IMR-90 (cell line): Measurements from ENCODE around the gene PRM3. TPM values are rescaled to one million over a fixed set of nuclear protein-coding genes. Genes with fewer than 3 reads are reported as not detected.
A peak's percentile ranks its signal among the peaks of the same experiment; 100 is the strongest.

Experiments used
- ATAC-seq: fragments of 200-7000 bp; cut with Tn5 transposase; 2 replicates; pipeline ENCODE4 v1.9.1; 2020; ENCODE audit warnings: low read depth, mild to moderate bottlenecking, moderate library complexity
- BruUV-seq: library from RNA; stranded (reverse); fragments of 400-500 nt; replicated peaks from 2 replicates; lab custom pipeline; 2021; lab: Mats Ljungman, UMichigan
- CTCF ChIA-PET: fragments of 300-600 bp; formaldehyde crosslinking; extraction: SDS; loops from one replicate; lab custom pipeline; 2021; ENCODE audit warnings: antibody characterized with exemption; lab: Yijun Ruan, JAX
- POLR2A ChIA-PET: fragments of 300-600 bp; sonication (Branson Sonifier 250); formaldehyde crosslinking; loops from one replicate; lab custom pipeline; 2022; ENCODE audit warnings: antibody characterized with exemption; ENCODE audit not compliant: unreplicated experiment; lab: Charles Lee
- DNase-seq: peaks from one replicate; pipeline ENCODE4 v3.0.0; 2013
- H2AFZ ChIP-seq: replicated peaks from 2 replicates; pipeline ENCODE3; 2013; ENCODE audit warnings: low read length, mild to moderate bottlenecking; ENCODE audit not compliant: poor library complexity
- H2AK5ac ChIP-seq: 2 replicates; pipeline ENCODE4 v1.6.1; 2013; ENCODE audit warnings: low read depth, low read length, inconsistent platforms
- H2AK9ac ChIP-seq: replicated peaks from 2 replicates; pipeline ENCODE3; 2013; ENCODE audit warnings: mild to moderate bottlenecking, low read depth, low read length, moderate library complexity; ENCODE audit not compliant: poor library complexity
- H2BK120ac ChIP-seq: 2 replicates; pipeline ENCODE4 v1.6.1; 2013; ENCODE audit warnings: low read depth, low read length, inconsistent platforms
- H2BK15ac ChIP-seq: 3 replicates; pipeline ENCODE4 v1.6.1; 2013; ENCODE audit warnings: low read depth, low read length, inconsistent platforms
- H2BK20ac ChIP-seq: 2 replicates; pipeline ENCODE4 v1.6.1; 2013; ENCODE audit warnings: low read depth, mild to moderate bottlenecking, inconsistent platforms, low read length, moderate library complexity
- H2BK5ac ChIP-seq: 2 replicates; pipeline ENCODE4 v1.6.1; 2013; ENCODE audit warnings: mild to moderate bottlenecking, low read depth, low read length, inconsistent platforms; ENCODE audit not compliant: poor library complexity, severe bottlenecking
- H3K14ac ChIP-seq: replicated peaks from 2 replicates; pipeline ENCODE4 v1.6.1; 2013; ENCODE audit warnings: low read depth, low read length, inconsistent platforms
- H3K18ac ChIP-seq: 2 replicates; pipeline ENCODE4 v1.6.1; 2013; ENCODE audit warnings: low read depth, low read length, control low read depth
- H3K23ac ChIP-seq: 2 replicates; pipeline ENCODE4 v1.6.1; 2013; ENCODE audit warnings: low read depth, low read length, inconsistent platforms
- H3K27ac ChIP-seq: 2 replicates; pipeline ENCODE4 v1.5.1; 2013; ENCODE audit warnings: mild to moderate bottlenecking, control low read depth, low read length; ENCODE audit not compliant: insufficient read depth
- H3K27me3 ChIP-seq: 2 replicates; pipeline ENCODE4 v1.6.1; 2013; ENCODE audit warnings: low read length; ENCODE audit not compliant: control insufficient read depth, insufficient read depth
- H3K36me3 ChIP-seq: 2 replicates; pipeline ENCODE4 v1.6.1; 2013; ENCODE audit warnings: low read length, mixed read lengths; ENCODE audit not compliant: control insufficient read depth, insufficient read depth
- H3K4ac ChIP-seq: 2 replicates; pipeline ENCODE4 v1.6.1; 2013; ENCODE audit warnings: low read depth, low read length, inconsistent platforms
- H3K4me1 ChIP-seq: 2 replicates; pipeline ENCODE4 v1.6.1; 2013; ENCODE audit warnings: low read length, mixed read lengths; ENCODE audit not compliant: control insufficient read depth, insufficient read depth
- H3K4me2 ChIP-seq: 2 replicates; pipeline ENCODE4 v1.6.1; 2013; ENCODE audit warnings: low read depth, mild to moderate bottlenecking, control low read depth, low read length, moderate library complexity
- H3K4me3 ChIP-seq: 2 replicates; pipeline ENCODE4 v1.5.1; 2013; ENCODE audit warnings: low read depth, mild to moderate bottlenecking, control low read depth, low read length, moderate library complexity; ENCODE audit not compliant: insufficient read depth
- H3K56ac ChIP-seq: 2 replicates; pipeline ENCODE4 v1.6.1; 2013; ENCODE audit warnings: low read length, inconsistent platforms; ENCODE audit not compliant: insufficient read depth; ENCODE audit errors: extremely low read depth
- H3K79me1 ChIP-seq, 2 experiments: 2 replicates each; pipeline ENCODE4 v1.6.1; 2013; ENCODE audit warnings: low read length in 2 of 2, inconsistent platforms in 1 of 2, low read depth in 1 of 2
- H3K9ac ChIP-seq: 2 replicates; pipeline ENCODE4 v1.6.1; 2013; ENCODE audit warnings: low read depth, low read length, control low read depth
- H3K9me1 ChIP-seq: 2 replicates; pipeline ENCODE4 v1.6.1; 2013; ENCODE audit warnings: low read length, inconsistent platforms; ENCODE audit not compliant: insufficient read depth
- H3K9me3 ChIP-seq: 2 replicates; pipeline ENCODE4 v1.6.1; 2013; ENCODE audit warnings: low read length; ENCODE audit not compliant: control insufficient read depth, insufficient read depth
- H4K20me1 ChIP-seq: 2 replicates; pipeline ENCODE4 v1.6.1; 2013; ENCODE audit warnings: low read length, inconsistent platforms; ENCODE audit not compliant: insufficient read depth
- H4K5ac ChIP-seq: 2 replicates; pipeline ENCODE4 v1.6.1; 2013; ENCODE audit warnings: mild to moderate bottlenecking, low read depth, low read length, control low read depth
- H4K8ac ChIP-seq, 2 experiments: 2 replicates each; pipeline ENCODE4 v1.6.1; 2013; ENCODE audit warnings: low read depth in 2 of 2, low read length in 2 of 2, control low read depth in 1 of 2, inconsistent platforms in 1 of 2
- H4K91ac ChIP-seq: 2 replicates; pipeline ENCODE4 v1.6.1; 2013; ENCODE audit warnings: low read depth, low read length, inconsistent platforms; ENCODE audit not compliant: insufficient read depth
- BHLHE40 ChIP-seq: fragments of 150-350 bp; IDR thresholded peaks from 2 replicates; pipeline ENCODE4 v1.6.1; 2016; ENCODE audit warnings: mild to moderate bottlenecking, low read depth, low read length
- CEBPB ChIP-seq: IDR thresholded peaks from 2 replicates; pipeline ENCODE4 v1.6.1; 2012; ENCODE audit warnings: low read depth, low read length, improper control_type of control experiment
- CHD1 ChIP-seq: IDR thresholded peaks from 2 replicates; pipeline ENCODE4 v1.6.1; 2012; ENCODE audit warnings: low read depth, low read length, improper control_type of control experiment
- FOS ChIP-seq: fragments of 150-350 bp; IDR thresholded peaks from 2 replicates; pipeline ENCODE4 v1.6.1; 2016; ENCODE audit warnings: low read depth, low read length
- MXI1 ChIP-seq: IDR thresholded peaks from 2 replicates; pipeline ENCODE4 v1.6.1; 2012; ENCODE audit warnings: low read depth, mild to moderate bottlenecking, low read length, moderate library complexity, borderline replicate concordance
- POLR2A ChIP-seq: IDR thresholded peaks from 2 replicates; pipeline ENCODE4 v1.6.1; 2012; ENCODE audit warnings: mild to moderate bottlenecking, low read depth, low read length
- RAD21 ChIP-seq: IDR thresholded peaks from 2 replicates; pipeline ENCODE4 v1.6.1; 2012; ENCODE audit warnings: low read length, improper control_type of control experiment
- RCOR1 ChIP-seq: IDR thresholded peaks from 2 replicates; pipeline ENCODE4 v1.6.1; 2012; ENCODE audit warnings: mild to moderate bottlenecking, low read length, improper control_type of control experiment; ENCODE audit not compliant: insufficient replicate concordance
- RFX5 ChIP-seq: IDR thresholded peaks from 2 replicates; pipeline ENCODE4 v1.8.0; 2012; ENCODE audit warnings: low read depth, mild to moderate bottlenecking, low read length, moderate library complexity
- SMC3 ChIP-seq: fragments of 150-350 bp; IDR thresholded peaks from 2 replicates; pipeline ENCODE4 v1.6.1; 2016; ENCODE audit warnings: low read depth, mild to moderate bottlenecking, antibody characterized with exemption, low read length, moderate library complexity
- WGBS, 2 experiments: methylation state at CpG; one replicate each; pipeline versions ENCODE4 v1.1.5 to v1.1.7; 2013; ENCODE audit warnings: missing lambda C conversion rate in 2 of 2; ENCODE audit not compliant: insufficient read length in 1 of 2; ENCODE audit errors: extremely low coverage in 2 of 2; 5-methylcytosine and 5-hydroxymethylcytosine counted together
- dilution Hi-C: fragments of 300-500 bp; cut with HindIII; formaldehyde crosslinking; loops from one replicate; pipeline ENCODE4 v1.14.3; 2018; ENCODE audit warnings: low sequenced_read_pairs; ENCODE audit not compliant: unreplicated experiment
- in situ Hi-C: fragments of 300-500 bp; cut with MboI; formaldehyde crosslinking; loops from 3 replicates; pipeline ENCODE4 v1.14.3; 2019; ENCODE audit warnings: low sequenced_read_pairs, inconsistent platforms, mixed read lengths
- intact Hi-C: fragments of 100-400 bp; cut with micrococcal nuclease; formaldehyde crosslinking; loops from 2 replicates; pipeline ENCODE4 v1.10.0; 2022
- polyA plus RNA-seq, 3 experiments: library from polyadenylated mRNA; depleted of rRNA; stranded (reverse); fragments of >200 nt; gene quantifications; 2 replicates each; pipeline ENCODE4 v1.2.3, GENCODE V29; 2012; ENCODE audit warnings: low replicate concordance in 1 of 3
- total RNA-seq: library from RNA; depleted of rRNA; stranded (reverse); fragments of >200 nt; gene quantifications from 2 replicates; pipeline ENCODE4 v1.2.3, GENCODE V29; 2012
- TF ChIP-seq, protein P1 (sequence below): fragments of 150-350 bp; IDR thresholded peaks from 2 replicates; pipeline ENCODE4 v1.6.1; 2017; ENCODE audit warnings: mild to moderate bottlenecking, antibody characterized with exemption, low read length, low read depth
- TF ChIP-seq, protein P2 (sequence below): fragments of 150-350 bp; IDR thresholded peaks from 2 replicates; pipeline ENCODE4 v1.6.1; 2016; ENCODE audit warnings: low read depth, mild to moderate bottlenecking, low read length, moderate library complexity, borderline replicate concordance

The PRM3 gene
- total and polyA plus RNA-seq, 2 of the 4 experiments (the other 2 are of a cell fraction), result not detected

DNA sequence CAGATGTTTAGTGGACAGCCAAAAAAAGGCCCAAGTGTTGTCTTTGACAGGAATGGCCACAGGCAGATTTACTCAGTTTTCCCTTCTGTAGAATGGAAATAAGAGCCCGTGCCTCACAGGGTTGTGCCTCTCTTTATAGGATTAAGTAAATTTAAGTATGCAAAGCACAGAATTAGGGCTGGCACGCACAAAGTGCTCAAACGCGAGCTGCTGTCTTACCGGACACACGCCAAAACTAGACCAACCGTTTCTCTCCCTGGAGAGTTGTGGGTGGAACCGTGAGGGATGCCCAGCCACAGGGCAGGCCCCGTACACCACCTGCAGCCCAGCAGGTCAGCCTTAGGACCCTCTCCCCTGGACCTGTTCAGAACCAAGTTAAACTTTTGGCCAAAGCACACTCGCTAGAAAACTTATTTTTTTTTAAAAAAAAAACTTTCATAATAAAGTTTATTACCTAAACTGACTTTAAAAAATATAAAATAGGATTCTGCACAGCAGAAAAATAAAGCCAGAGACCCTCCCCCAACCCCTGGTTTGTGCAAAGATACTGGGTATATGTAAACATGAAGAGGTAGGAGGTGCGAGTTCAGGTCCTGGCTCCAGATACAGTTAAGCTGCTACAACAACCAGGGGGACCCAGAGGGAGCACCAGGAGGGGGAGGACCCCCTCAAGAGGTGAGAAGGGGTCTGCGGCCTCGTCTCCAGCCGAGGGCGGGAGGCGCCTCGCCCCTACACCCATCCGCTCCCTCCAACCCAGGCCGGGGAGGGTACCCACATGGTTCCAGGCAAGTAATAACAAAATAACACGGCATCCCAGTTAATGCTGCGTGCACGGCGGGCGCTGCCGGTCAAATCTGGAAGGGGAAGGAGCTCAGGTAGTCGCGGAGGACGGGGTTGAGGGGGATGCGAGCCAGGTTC is 19.2 kb downstream of the PRM3 start:
- Histone ChIP-seq H4K8ac (peak overlapping the region; percentile 53 to 71), H3K4ac (peak overlapping the region; percentile 71), H2BK5ac (peak overlapping the region; percentile 14), H3K56ac (0 out of 2 replicates have a peak overlapping the region, but pooled peaks have one; percentile 0), H2AK9ac (peak overlapping the region; percentile 75), H2BK120ac (peak overlapping the region; percentile 60), H2BK15ac (0 out of 3 replicates have a peak overlapping the region, but pooled peaks have one; percentile 51), H4K20me1 (peaks cover 52% of the 10 kb centered on the region), H3K4me2 (peak overlapping the region; percentile 82), H3K9me1 (peaks cover 9% of the 10 kb centered on the region; the same call in 1 of the 2 replicates), H4K5ac (peak overlapping the region; percentile 14; the same call in 1 of the 2 replicates), H2AFZ (peak overlapping the region; percentile 58), H3K14ac (peak overlapping the region; percentile 84), H3K18ac (peak overlapping the region; percentile 59), H3K23ac (peak overlapping the region; percentile 50), H2AK5ac (peak overlapping the region; percentile 84), H3K4me3 (peak overlapping the region; percentile 87), H2BK20ac (no peak overlapping the region), H3K79me1 (peaks cover 14 to 40% of the 10 kb centered on the region in 2 experiments; a peak in 3 of 4 replicates), H3K27me3 (no peaks in the 10 kb centered on the region), H3K9me3 (no peaks in the 10 kb centered on the region), H3K36me3 (peaks cover 31% of the 10 kb centered on the region), H3K4me1 (peaks cover 21% of the 10 kb centered on the region), H4K91ac (peak overlapping the region; percentile 67), H3K9ac (peak overlapping the region; percentile 91), H3K27ac (peak overlapping the region; percentile 81)
- in situ Hi-C loops, result loop anchor here (5.0 kb wide), 2 partner anchors 152 to 287 kb away; no protein-coding TSS in a partner anchor
- CTCF ChIA-PET, result interaction anchor here (1.1 to 2.6 kb wide), 10 partner anchors 77 to 303 kb away, joined by 3 to 14 read pairs (median 4); no protein-coding TSS in a partner anchor
- DNase-seq (peak; percentile 16), ATAC-seq (no peak)
- TF ChIP-seq CEBPB (no peak), POLR2A (no peak), RFX5 (no peak), CHD1 (no peak), BHLHE40 (no peak), RAD21 (no peak), SMC3 (no peak), FOS (no peak), MXI1 (no peak), RCOR1 (no peak)
- TF ChIP-seq, protein P1, sequence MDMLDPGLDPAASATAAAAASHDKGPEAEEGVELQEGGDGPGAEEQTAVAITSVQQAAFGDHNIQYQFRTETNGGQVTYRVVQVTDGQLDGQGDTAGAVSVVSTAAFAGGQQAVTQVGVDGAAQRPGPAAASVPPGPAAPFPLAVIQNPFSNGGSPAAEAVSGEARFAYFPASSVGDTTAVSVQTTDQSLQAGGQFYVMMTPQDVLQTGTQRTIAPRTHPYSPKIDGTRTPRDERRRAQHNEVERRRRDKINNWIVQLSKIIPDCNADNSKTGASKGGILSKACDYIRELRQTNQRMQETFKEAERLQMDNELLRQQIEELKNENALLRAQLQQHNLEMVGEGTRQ, result no peak
- TF ChIP-seq, protein P2, sequence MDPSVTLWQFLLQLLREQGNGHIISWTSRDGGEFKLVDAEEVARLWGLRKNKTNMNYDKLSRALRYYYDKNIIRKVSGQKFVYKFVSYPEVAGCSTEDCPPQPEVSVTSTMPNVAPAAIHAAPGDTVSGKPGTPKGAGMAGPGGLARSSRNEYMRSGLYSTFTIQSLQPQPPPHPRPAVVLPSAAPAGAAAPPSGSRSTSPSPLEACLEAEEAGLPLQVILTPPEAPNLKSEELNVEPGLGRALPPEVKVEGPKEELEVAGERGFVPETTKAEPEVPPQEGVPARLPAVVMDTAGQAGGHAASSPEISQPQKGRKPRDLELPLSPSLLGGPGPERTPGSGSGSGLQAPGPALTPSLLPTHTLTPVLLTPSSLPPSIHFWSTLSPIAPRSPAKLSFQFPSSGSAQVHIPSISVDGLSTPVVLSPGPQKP, result no peak
- intact Hi-C loops, result loop anchor here (2.0 to 10.0 kb wide), 4 partner anchors 119 to 222 kb away; no protein-coding TSS in a partner anchor
- WGBS, 2 experiments, result 0% methylated on average over 4 of the region's 29 CpGs; no CpG with 5 or more reads in 1 of the 2 experiments
- dilution Hi-C loops, result no loop called here
- POLR2A ChIA-PET, result interaction anchor here (0.5 to 1.4 kb wide), 3 partner anchors 164 to 282 kb away, joined by 3 to 5 read pairs (median 4); no protein-coding TSS in a partner anchor
- BruUV-seq, result TSS peak; percentile 39
